GM23338 (cell line): Measurements from ENCODE around the gene CACNA1C. TPM values are rescaled to one million over a fixed set of nuclear protein-coding genes. Genes with fewer than 3 reads are reported as not detected.

ENCODE experiments used
- ATAC-seq: fragments of 200-7000 bp; cut with Tn5 transposase; 3 replicates; pipeline ENCODE4 v1.9.1; 2020
- DNase-seq: peaks from one replicate; pipeline ENCODE4 v3.0.0-alpha.2; 2015; ENCODE audit warnings: low spot score
- H2AFZ ChIP-seq: fragments of 200-600 bp; sonication (generic); 2 replicates; pipeline ENCODE4 v1.8.0; 2016; ENCODE audit warnings: antibody characterized with exemption, mild to moderate bottlenecking, moderate library complexity
- H3F3A ChIP-seq: fragments of 200-600 bp; sonication (generic); replicated peaks from 2 replicates; pipeline ENCODE4 v1.8.0; 2017; ENCODE audit warnings: antibody characterized with exemption, mixed run types, low read depth
- H3K27ac ChIP-seq: fragments of 200-600 bp; sonication (generic); 2 replicates; pipeline ENCODE4 v1.6.1; 2016; ENCODE audit warnings: low read depth
- H3K27me3 ChIP-seq: fragments of 200-600 bp; sonication (generic); 2 replicates; pipeline ENCODE4 v1.8.0; 2016; ENCODE audit warnings: mild to moderate bottlenecking, mixed run types, moderate library complexity; ENCODE audit not compliant: insufficient read depth
- H3K36me3 ChIP-seq: fragments of 200-600 bp; sonication (generic); 2 replicates; pipeline ENCODE4 v1.8.0; 2016; ENCODE audit warnings: mild to moderate bottlenecking; ENCODE audit not compliant: insufficient read depth
- H3K4me1 ChIP-seq: fragments of 200-600 bp; sonication (generic); 2 replicates; pipeline ENCODE4 v1.8.0; 2016; ENCODE audit warnings: mild to moderate bottlenecking, moderate library complexity; ENCODE audit not compliant: insufficient read depth
- H3K4me2 ChIP-seq: fragments of 200-600 bp; sonication (generic); 2 replicates; pipeline ENCODE4 v1.7.1; 2017; ENCODE audit warnings: mixed run types
- H3K4me3 ChIP-seq: fragments of 200-600 bp; sonication (generic); 2 replicates; pipeline ENCODE4 v1.6.1; 2016; ENCODE audit warnings: mixed run types
- H3K79me2 ChIP-seq: fragments of 200-600 bp; sonication (generic); replicated peaks from 2 replicates; pipeline ENCODE4 v1.8.0; 2017; ENCODE audit warnings: mild to moderate bottlenecking; ENCODE audit not compliant: insufficient read depth
- H3K9me2 ChIP-seq: fragments of 200-600 bp; sonication (generic); 2 replicates; pipeline ENCODE4 v1.8.0; 2017; ENCODE audit not compliant: insufficient read depth
- H4K20me1 ChIP-seq: fragments of 200-600 bp; sonication (generic); replicated peaks from 2 replicates; pipeline ENCODE4 v1.8.0; 2017; ENCODE audit warnings: mild to moderate bottlenecking; ENCODE audit not compliant: insufficient read depth
- H3K27ac Mint-ChIP-seq: 2 replicates; pipeline ENCODE4 v1.8.0; 2020; ENCODE audit warnings: inconsistent platforms, mild to moderate bottlenecking, moderate library complexity, mixed read lengths
- H3K27me3 Mint-ChIP-seq: 3 replicates; pipeline ENCODE4 v1.8.0; 2022; ENCODE audit warnings: low read depth, mild to moderate bottlenecking, moderate library complexity, mixed read lengths, inconsistent platforms; ENCODE audit not compliant: insufficient read depth, poor library complexity
- H3K36me3 Mint-ChIP-seq: 3 replicates; pipeline ENCODE4 v1.8.0; 2021; ENCODE audit warnings: low read depth, mild to moderate bottlenecking, inconsistent platforms, moderate library complexity, mixed read lengths
- H3K4me1 Mint-ChIP-seq: 3 replicates; pipeline ENCODE4 v1.8.0; 2020; ENCODE audit warnings: mild to moderate bottlenecking, inconsistent platforms, mixed read lengths
- H3K4me3 Mint-ChIP-seq: 3 replicates; pipeline ENCODE4 v1.8.0; 2021; ENCODE audit warnings: moderate library complexity, mild to moderate bottlenecking, inconsistent platforms, mixed read lengths
- H3K9me3 Mint-ChIP-seq: 3 replicates; pipeline ENCODE4 v1.8.0; 2020; ENCODE audit warnings: moderate library complexity, mild to moderate bottlenecking, inconsistent platforms, mixed read lengths
- CTCF ChIP-seq, 2 experiments: fragments of 200-600 bp in 1 of 2; sonication (generic) in 1 of 2; conservative IDR thresholded peaks; 2 replicates each; pipeline versions ENCODE4 v1.5.1 to v1.6.1; 2016 to 2017; ENCODE audit warnings: antibody characterized with exemption in 2 of 2, low read depth in 2 of 2, mild to moderate bottlenecking in 2 of 2, moderate library complexity in 1 of 2
- EZH2 ChIP-seq: fragments of 200-600 bp; sonication (generic); IDR thresholded peaks from one replicate; pipeline ENCODE4 v1.8.0; 2017; ENCODE audit warnings: antibody characterized with exemption, mild to moderate bottlenecking, low read depth; ENCODE audit not compliant: unreplicated experiment
- EZH2phosphoT487 ChIP-seq: fragments of 200-600 bp; sonication (generic); IDR thresholded peaks from one replicate; pipeline ENCODE4 v1.8.1; 2018; ENCODE audit warnings: antibody characterized with exemption; ENCODE audit not compliant: unreplicated experiment
- JUNB ChIP-seq: IDR thresholded peaks from one replicate; pipeline ENCODE4 v1.6.1; 2016; ENCODE audit warnings: antibody characterized with exemption; ENCODE audit not compliant: unreplicated experiment
- NANOG ChIP-seq: IDR thresholded peaks from 2 replicates; pipeline ENCODE4 v1.6.1; 2016; ENCODE audit warnings: antibody characterized with exemption, borderline replicate concordance
- POLR2AphosphoS5 ChIP-seq: IDR thresholded peaks from 2 replicates; pipeline ENCODE4 v1.6.1; 2016; ENCODE audit warnings: antibody characterized with exemption, low read depth
- REST ChIP-seq: IDR thresholded peaks from one replicate; pipeline ENCODE4 v1.6.1; 2018; ENCODE audit warnings: antibody characterized with exemption; ENCODE audit not compliant: unreplicated experiment
- ZNF114 ChIP-seq: fragments of 250-450 bp; sonication (Bioruptor Pico); IDR thresholded peaks from 2 replicates; pipeline ENCODE4 v1.5.0; 2020; ENCODE audit warnings: mild to moderate bottlenecking, moderate library complexity
- ZNF331 ChIP-seq: fragments of 250-450 bp; sonication (Bioruptor Pico); IDR thresholded peaks from 2 replicates; pipeline ENCODE4 v1.5.0; 2020; ENCODE audit warnings: low read depth, mild to moderate bottlenecking, moderate library complexity
- polyA plus RNA-seq: library from polyadenylated mRNA; unstranded; fragments of >200 nt; fragmentation: Nextera tagmentation; extraction: Ambion mirVana; gene quantifications from 2 replicates; pipeline ENCODE4 v1.2.1, GENCODE V29; 2016
- total RNA-seq: library from RNA; depleted of rRNA; stranded (reverse); fragments of >200 nt; shearing (Covaris generic); gene quantifications from 2 replicates; pipeline ENCODE4 v1.2.3, GENCODE V29; 2014

The CACNA1C gene
- total and polyA plus RNA-seq, 2 experiments from 2014 or later, result 0.78 to 2.1 TPM

- ATAC-seq, result peak; percentile 58
- TF ChIP-seq REST (no peak), ZNF331 (CRISPR knock-in tag) (no peak)
- Histone ChIP-seq H3K4me1 (peaks cover 19% of the 10 kb centered on the region), H3K79me2 (no peaks in the 10 kb centered on the region), H2AFZ (peak overlapping the region; percentile 40), H3K27ac (no peak overlapping the region), H3F3A (no peaks in the 10 kb centered on the region), H3K27me3 (no peaks in the 10 kb centered on the region), H3K9me2 (no peaks in the 10 kb centered on the region), H4K20me1 (no peaks in the 10 kb centered on the region), H3K4me2 (0 out of 2 replicates have a peak overlapping the region, but pooled peaks have one; percentile 34), H3K36me3 (no peaks in the 10 kb centered on the region), H3K4me3 (no peak overlapping the region)
- no peak overlapping the region; the same call in 1 of the 2 replicates for H3K27ac Mint-ChIP-seq
- H3K9me3 Mint-ChIP-seq, result no peaks in the 10 kb centered on the region
- H3K36me3 Mint-ChIP-seq, result no peaks in the 10 kb centered on the region
- DNase-seq, result no peak
- peaks cover 6% of the 10 kb centered on the region for H3K27me3 Mint-ChIP-seq
- peaks cover 25% of the 10 kb centered on the region for H3K4me1 Mint-ChIP-seq
- H3K4me3 Mint-ChIP-seq, result no peak overlapping the region
Measured at GRCh38 chr12:2344476-2344875, 291.7 kb downstream of the CACNA1C start.

DNA sequence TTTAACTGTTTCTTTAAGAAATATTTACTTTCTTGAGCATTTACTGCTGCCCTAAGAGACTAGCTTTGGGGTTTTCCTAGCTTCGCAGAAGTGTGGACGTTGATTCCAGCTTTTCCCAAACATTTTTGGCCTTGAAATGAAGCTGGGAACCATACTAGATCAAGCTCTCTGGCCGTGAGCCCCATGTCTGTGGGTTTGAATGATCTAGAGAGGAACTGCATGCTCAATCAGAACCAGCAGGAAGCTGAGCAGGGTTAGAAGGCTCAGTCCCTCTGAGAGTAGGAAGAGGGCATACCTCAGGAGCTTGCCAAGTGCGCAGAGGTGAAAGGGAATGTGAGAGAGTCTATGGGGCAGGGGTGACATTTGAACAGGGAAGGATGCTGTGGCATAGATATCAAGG, 292.1 kb downstream of the CACNA1C start:
- H3K27me3 ChIP-seq, result no peaks in the 10 kb centered on the region
- no peaks in the 10 kb centered on the region for H3K36me3 ChIP-seq
- Mint-ChIP-seq H3K27me3 (peaks cover 6% of the 10 kb centered on the region), H3K4me1 (peaks cover 25% of the 10 kb centered on the region), H3K27ac (no peak overlapping the region), H3K9me3 (no peaks in the 10 kb centered on the region), H3K4me3 (no peak overlapping the region), H3K36me3 (no peaks in the 10 kb centered on the region)
- ATAC-seq (no peak; the same call in 1 of the 3 replicates), DNase-seq (no peak)
- peak overlapping the region; percentile 40; the same call in 1 of the 2 replicates for H2AFZ ChIP-seq
- H3K9me2 ChIP-seq, result no peaks in the 10 kb centered on the region
- TF ChIP-seq JUNB (no peak), CTCF (conservative IDR thresholded peaks at IDR 0.05; ENCODE audit: low read depth in 2 of 2) (no peak), EZH2phosphoT487 (no peak), ZNF331 (CRISPR knock-in tag) (no peak), POLR2AphosphoS5 (no peak), ZNF114 (CRISPR knock-in tag) (no peak), EZH2 (no peak), NANOG (no peak)
- peaks cover 19% of the 10 kb centered on the region for H3K4me1 ChIP-seq
- no peaks in the 10 kb centered on the region for H4K20me1 ChIP-seq
- no peaks in the 10 kb centered on the region for H3K79me2 ChIP-seq
- no peaks in the 10 kb centered on the region for H3F3A ChIP-seq
- no peak overlapping the region for H3K27ac ChIP-seq
- H3K4me3 ChIP-seq, result no peak overlapping the region
- H3K4me2 ChIP-seq, result no peak overlapping the region
